ENCODE data around the gene MYCN. TPM values are rescaled to one million over a fixed set of nuclear protein-coding genes. Genes with fewer than 3 reads are reported as not detected.

The MYCN gene
- total RNA-seq, 1 experiment from 2014 or later: not detected

DNA sequence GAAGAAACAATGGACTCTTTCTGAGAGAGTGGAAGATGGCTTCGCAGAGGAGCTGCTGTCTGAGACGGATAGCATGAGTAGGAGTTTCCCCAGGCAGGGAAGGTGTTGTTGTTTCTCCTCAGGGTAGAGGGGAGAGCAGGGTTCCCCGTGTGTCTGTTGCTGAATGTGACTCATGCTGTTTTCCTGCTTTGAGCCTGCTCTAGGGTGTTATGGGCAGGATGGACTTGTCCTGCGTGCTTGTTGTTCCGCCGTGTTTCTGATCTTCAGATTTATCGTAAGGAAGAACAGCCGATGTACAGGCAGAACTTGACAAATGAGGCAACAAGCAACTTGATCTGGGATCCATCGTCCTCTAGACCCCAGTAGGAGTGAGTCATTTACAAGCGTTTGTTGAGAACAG is 19.7 kb upstream of the MYCN start:
- H3K27ac ChIP-seq (ENCODE audit: low read length): no peak overlapping the region
- ChIA-PET POLR2A (ENCODE audit: unreplicated experiment) (no interaction called here), CTCF (no interaction called here)
- H2AFZ ChIP-seq (ENCODE audit: low read length): no peak overlapping the region
- no peak overlapping the region for H3K4me2 ChIP-seq (ENCODE audit: low read length)
- H3K9me3 ChIP-seq (ENCODE audit: low read length): no peaks in the 10 kb centered on the region
- H3K9me2 ChIP-seq (replicated peaks; ENCODE audit: low read length): no peaks in the 10 kb centered on the region
- BruUV-seq (replicated peaks): no TSS peak
- peaks cover 6% of the 10 kb centered on the region; the same call in 1 of the 2 replicates for H3K27me3 ChIP-seq (ENCODE audit: low read length)
- H3K4me1 ChIP-seq (ENCODE audit: insufficient read depth, low read length): no peaks in the 10 kb centered on the region
- intact Hi-C loops (cut with micrococcal nuclease): no loop called here
- H4K20me1 ChIP-seq (ENCODE audit: low read length): no peaks in the 10 kb centered on the region
- no peak for TF ChIP-seq EZH2 (IDR thresholded peaks at IDR 0.05; ENCODE audit: low read length, unreplicated experiment)
- no peak for TF ChIP-seq EZH2phosphoT487 (IDR thresholded peaks at IDR 0.05; ENCODE audit: borderline replicate concordance, low read length)
- TF ChIP-seq, protein P1, sequence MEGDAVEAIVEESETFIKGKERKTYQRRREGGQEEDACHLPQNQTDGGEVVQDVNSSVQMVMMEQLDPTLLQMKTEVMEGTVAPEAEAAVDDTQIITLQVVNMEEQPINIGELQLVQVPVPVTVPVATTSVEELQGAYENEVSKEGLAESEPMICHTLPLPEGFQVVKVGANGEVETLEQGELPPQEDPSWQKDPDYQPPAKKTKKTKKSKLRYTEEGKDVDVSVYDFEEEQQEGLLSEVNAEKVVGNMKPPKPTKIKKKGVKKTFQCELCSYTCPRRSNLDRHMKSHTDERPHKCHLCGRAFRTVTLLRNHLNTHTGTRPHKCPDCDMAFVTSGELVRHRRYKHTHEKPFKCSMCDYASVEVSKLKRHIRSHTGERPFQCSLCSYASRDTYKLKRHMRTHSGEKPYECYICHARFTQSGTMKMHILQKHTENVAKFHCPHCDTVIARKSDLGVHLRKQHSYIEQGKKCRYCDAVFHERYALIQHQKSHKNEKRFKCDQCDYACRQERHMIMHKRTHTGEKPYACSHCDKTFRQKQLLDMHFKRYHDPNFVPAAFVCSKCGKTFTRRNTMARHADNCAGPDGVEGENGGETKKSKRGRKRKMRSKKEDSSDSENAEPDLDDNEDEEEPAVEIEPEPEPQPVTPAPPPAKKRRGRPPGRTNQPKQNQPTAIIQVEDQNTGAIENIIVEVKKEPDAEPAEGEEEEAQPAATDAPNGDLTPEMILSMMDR (conservative IDR thresholded peaks at IDR 0.05; ENCODE audit: low read depth, low read length): no peak
- ATAC-seq (no peak), DNase-seq (no peak)
- H3K9ac ChIP-seq (ENCODE audit: low read length): no peak overlapping the region
- no peaks in the 10 kb centered on the region for H3F3A ChIP-seq (ENCODE audit: low read length, unreplicated experiment)
- H3K36me3 ChIP-seq (ENCODE audit: low read depth, low read length): no peaks in the 10 kb centered on the region
- no peaks in the 10 kb centered on the region for H3K79me2 ChIP-seq (ENCODE audit: low read length)
- no peak overlapping the region for H3K4me3 ChIP-seq (ENCODE audit: low read length)

DNA sequence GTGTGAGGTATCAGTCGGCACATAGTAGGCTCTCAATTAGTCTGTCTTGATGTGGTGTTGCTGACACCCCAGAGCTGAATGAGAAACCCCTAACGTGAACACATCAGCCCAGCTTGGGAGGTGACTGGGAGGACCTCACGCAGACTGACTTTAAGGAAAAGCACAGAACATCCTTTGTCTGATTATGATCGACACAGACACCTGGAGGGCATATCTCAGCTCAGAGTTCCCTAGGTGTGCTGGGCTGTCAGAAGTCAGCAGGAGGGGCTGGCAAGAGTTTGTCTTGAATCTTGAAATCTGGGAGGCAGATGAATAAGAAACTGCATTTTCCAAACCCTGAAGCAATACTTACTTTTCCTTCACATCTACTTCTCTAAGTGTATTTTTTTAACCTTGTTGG is 16.8 kb upstream of the MYCN start:
- H2AFZ ChIP-seq (ENCODE audit: low read length): no peak overlapping the region
- ChIA-PET POLR2A (ENCODE audit: unreplicated experiment) (no interaction called here), CTCF (no interaction called here)
- H3K9me3 ChIP-seq (ENCODE audit: low read length): no peaks in the 10 kb centered on the region
- H3K4me1 ChIP-seq (ENCODE audit: insufficient read depth, low read length): no peaks in the 10 kb centered on the region
- H3F3A ChIP-seq (ENCODE audit: low read length, unreplicated experiment): no peaks in the 10 kb centered on the region
- H3K36me3 ChIP-seq (ENCODE audit: low read depth, low read length): no peaks in the 10 kb centered on the region
- H3K4me2 ChIP-seq (ENCODE audit: low read length): no peak overlapping the region
- intact Hi-C loops (cut with micrococcal nuclease): no loop called here
- ATAC-seq (no peak), DNase-seq (no peak)
- TF ChIP-seq EZH2phosphoT487 (IDR thresholded peaks at IDR 0.05; ENCODE audit: borderline replicate concordance, low read length): no peak
- no peak for TF ChIP-seq EZH2 (IDR thresholded peaks at IDR 0.05; ENCODE audit: low read length, unreplicated experiment)
- TF ChIP-seq, protein P1 (conservative IDR thresholded peaks at IDR 0.05; ENCODE audit: low read depth, low read length): no peak
- H3K79me2 ChIP-seq (ENCODE audit: low read length): no peaks in the 10 kb centered on the region
- no peaks in the 10 kb centered on the region for H3K9me2 ChIP-seq (replicated peaks; ENCODE audit: low read length)
- H4K20me1 ChIP-seq (ENCODE audit: low read length): no peaks in the 10 kb centered on the region
- no TSS peak for BruUV-seq (replicated peaks)
- H3K27ac ChIP-seq (ENCODE audit: low read length): no peak overlapping the region
- no peak overlapping the region for H3K9ac ChIP-seq (ENCODE audit: low read length)
- no peak overlapping the region for H3K4me3 ChIP-seq (ENCODE audit: low read length)
- peaks cover 13% of the 10 kb centered on the region; the same call in 1 of the 2 replicates for H3K27me3 ChIP-seq (ENCODE audit: low read length)

DNA sequence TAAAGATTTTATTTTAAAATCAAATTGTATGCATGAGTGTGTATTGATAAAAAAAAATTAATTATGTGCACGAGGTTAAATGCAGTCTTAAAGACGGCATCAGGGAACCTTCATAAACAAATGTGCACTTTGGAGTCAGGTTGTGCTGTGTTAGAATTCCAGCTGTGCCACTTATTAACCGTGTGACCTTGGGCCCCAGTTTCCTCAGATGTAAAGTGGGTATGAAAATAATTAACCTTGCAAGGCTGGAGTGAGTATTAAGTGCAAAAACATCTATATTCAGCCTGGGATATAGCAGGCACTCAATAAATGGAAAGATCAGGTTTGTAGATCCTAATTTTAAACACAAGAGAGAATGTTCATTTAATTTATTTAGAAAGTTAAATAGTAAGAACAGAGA is 14.5 kb upstream of the MYCN start:
- ATAC-seq (no peak), DNase-seq (no peak)
- no TSS peak for BruUV-seq (replicated peaks)
- Histone ChIP-seq H3K27ac (ENCODE audit: low read length) (no peak overlapping the region), H3K9ac (ENCODE audit: low read length) (no peak overlapping the region), H4K20me1 (ENCODE audit: low read length) (no peaks in the 10 kb centered on the region), H2AFZ (ENCODE audit: low read length) (no peak overlapping the region), H3K9me3 (ENCODE audit: low read length) (no peaks in the 10 kb centered on the region), H3K27me3 (ENCODE audit: low read length) (peaks cover 13% of the 10 kb centered on the region; the same call in 1 of the 2 replicates), H3K36me3 (ENCODE audit: low read depth, low read length) (no peaks in the 10 kb centered on the region), H3K9me2 (replicated peaks; ENCODE audit: low read length) (no peaks in the 10 kb centered on the region), H3K79me2 (ENCODE audit: low read length) (no peaks in the 10 kb centered on the region), H3F3A (ENCODE audit: low read length, unreplicated experiment) (no peaks in the 10 kb centered on the region), H3K4me1 (ENCODE audit: insufficient read depth, low read length) (no peaks in the 10 kb centered on the region), H3K4me2 (ENCODE audit: low read length) (no peak overlapping the region), H3K4me3 (ENCODE audit: low read length) (no peak overlapping the region)
- ChIA-PET CTCF (no interaction called here), POLR2A (ENCODE audit: unreplicated experiment) (no interaction called here)
- intact Hi-C loops (cut with micrococcal nuclease): no loop called here
- TF ChIP-seq, protein P1 (conservative IDR thresholded peaks at IDR 0.05; ENCODE audit: low read depth, low read length): no peak
- TF ChIP-seq EZH2 (IDR thresholded peaks at IDR 0.05; ENCODE audit: low read length, unreplicated experiment) (no peak), EZH2phosphoT487 (IDR thresholded peaks at IDR 0.05; ENCODE audit: borderline replicate concordance, low read length) (no peak)

Measured in PC-3 (cell line).